HepG2 (cell line): ENCODE data around the gene NAALADL1. TPM values are rescaled to one million over a fixed set of nuclear protein-coding genes. Genes with fewer than 3 reads are reported as not detected.

Source experiments
- CCDC6 ChIP-seq: sonication (generic); formaldehyde crosslinking; IDR thresholded peaks from 2 replicates; pipeline ENCODE4 v1.8.1; 2022; ENCODE audit warnings: mild to moderate bottlenecking, missing genetic modification reagents, moderate library complexity
- CREM ChIP-seq, 2 experiments: sonication (generic) in 1 of 2; formaldehyde crosslinking in 1 of 2; IDR thresholded peaks; 2 replicates each; pipeline versions ENCODE4 v1.4.0 to v1.6.1; 2016 to 2020; ENCODE audit warnings: antibody characterized with exemption in 1 of 2, mild to moderate bottlenecking in 1 of 2, missing genetic modification reagents in 1 of 2
- CSRNP2 ChIP-seq: sonication (generic); formaldehyde crosslinking; conservative IDR thresholded peaks from 2 replicates; pipeline ENCODE4 v1.8.0; 2022; ENCODE audit warnings: low read depth, missing genetic modification reagents
- HDAC1 ChIP-seq: sonication (generic); formaldehyde crosslinking; IDR thresholded peaks from 2 replicates; pipeline ENCODE4 v1.5.1; 2020; ENCODE audit warnings: mild to moderate bottlenecking, missing genetic modification reagents
- LCORL ChIP-seq, 2 experiments: fragments of 450-650 bp in 1 of 2; sonication (generic) in 1 of 2; formaldehyde crosslinking in 1 of 2; IDR thresholded peaks; 2 replicates each; pipeline versions ENCODE4 v1.5.0 to v1.6.1; 2017 to 2020; ENCODE audit warnings: antibody characterized with exemption in 1 of 2, missing genetic modification reagents in 1 of 2
- LRRFIP1 ChIP-seq: sonication (generic); formaldehyde crosslinking; conservative IDR thresholded peaks from 2 replicates; pipeline ENCODE4 v1.4.0; 2020; ENCODE audit warnings: missing genetic modification reagents
- MATR3 ChIP-seq: sonication (generic); formaldehyde crosslinking; IDR thresholded peaks from 2 replicates; pipeline ENCODE4 v1.4.0; 2020; ENCODE audit warnings: missing genetic modification reagents
- NFAT5 ChIP-seq: sonication (generic); formaldehyde crosslinking; IDR thresholded peaks from 2 replicates; pipeline ENCODE4 v1.4.0; 2020; ENCODE audit warnings: missing genetic modification reagents
- RBFOX2 ChIP-seq: fragments of 200-400 bp; formaldehyde crosslinking; IDR thresholded peaks from 2 replicates; pipeline ENCODE4 v1.6.1; 2017; ENCODE audit warnings: low read depth, mild to moderate bottlenecking, low read length
- SATB2 ChIP-seq: sonication (generic); formaldehyde crosslinking; IDR thresholded peaks from 2 replicates; pipeline ENCODE4 v1.5.0; 2020; ENCODE audit warnings: missing genetic modification reagents
- SNAPC5 ChIP-seq: sonication (generic); formaldehyde crosslinking; IDR thresholded peaks from 2 replicates; pipeline ENCODE4 v1.8.1; 2023; ENCODE audit warnings: mild to moderate bottlenecking, missing genetic modification reagents, borderline replicate concordance
- TOPORS ChIP-seq: sonication (generic); formaldehyde crosslinking; IDR thresholded peaks from 2 replicates; pipeline ENCODE4 v1.8.0; 2023; ENCODE audit warnings: mild to moderate bottlenecking, missing genetic modification reagents
- ZBTB7B ChIP-seq: sonication (generic); formaldehyde crosslinking; IDR thresholded peaks from 2 replicates; pipeline ENCODE4 v1.4.0; 2020; ENCODE audit warnings: missing genetic modification reagents
- polyA plus RNA-seq, 8 experiments: library from polyadenylated mRNA; depleted of rRNA in 3 of 8; stranded (reverse) in 7 of 8; unstranded in 1 of 8; fragments of >200 nt; fragmentation: Illumina TruSeq in 4 of 8; extraction: Trizol in 4 of 8; gene quantifications; 2 replicates each; pipeline versions ENCODE4 v1.2.1 to v1.2.3, GENCODE V29; 2011 to 2016; ENCODE audit warnings: low read depth in 4 of 8, missing spikeins in 1 of 8, mixed read lengths in 1 of 8; ENCODE audit not compliant: insufficient read depth in 1 of 8
- total RNA-seq, 5 experiments: library from RNA; depleted of rRNA; stranded (reverse); fragments of >200 nt; fragmentation: Illumina TruSeq; extraction: Trizol; gene quantifications; 2 replicates each; pipeline ENCODE4 v1.2.3, GENCODE V29; 2016; ENCODE audit warnings: low read depth in 1 of 5

NAALADL1 gene
- total and polyA plus RNA-seq, 2 of the 13 experiments (the other 11 are each of a cell fraction or from before 2014, with no cell fraction given): 9.3 to 33.9 TPM

- TF ChIP-seq CSRNP2 (CRISPR knock-in tag) (no peak), CCDC6 (peak; percentile 75; the same call in 1 of the 2 replicates), SATB2 (CRISPR knock-in tag) (0 out of 2 replicates have a peak, but pooled peaks have one; percentile 36), MATR3 (CRISPR knock-in tag) (no peak), NFAT5 (CRISPR knock-in tag) (no peak), LCORL (IDR thresholded peaks at IDR 0.05) (no peak), LCORL (CRISPR knock-in tag; IDR thresholded peaks at IDR 0.05) (peak; percentile 85), LRRFIP1 (CRISPR knock-in tag) (no peak), RBFOX2 (peak; percentile 82), CREM (IDR thresholded peaks at IDR 0.05) (no peak), CREM (CRISPR knock-in tag; IDR thresholded peaks at IDR 0.05) (no peak), ZBTB7B (CRISPR knock-in tag) (peak; percentile 27; the same call in 1 of the 2 replicates), SNAPC5 (CRISPR knock-in tag) (peak; percentile 75; the same call in 1 of the 2 replicates), TOPORS (CRISPR knock-in tag) (no peak), HDAC1 (CRISPR knock-in tag) (peak; percentile 63; the same call in 1 of the 2 replicates)
Observed at GRCh38 chr11:65027213-65028067, 30.9 kb downstream of the NAALADL1 start, which contains the start of gene SNX15 (continued).
